ENCODE results near the gene ISOC2.

DNA sequence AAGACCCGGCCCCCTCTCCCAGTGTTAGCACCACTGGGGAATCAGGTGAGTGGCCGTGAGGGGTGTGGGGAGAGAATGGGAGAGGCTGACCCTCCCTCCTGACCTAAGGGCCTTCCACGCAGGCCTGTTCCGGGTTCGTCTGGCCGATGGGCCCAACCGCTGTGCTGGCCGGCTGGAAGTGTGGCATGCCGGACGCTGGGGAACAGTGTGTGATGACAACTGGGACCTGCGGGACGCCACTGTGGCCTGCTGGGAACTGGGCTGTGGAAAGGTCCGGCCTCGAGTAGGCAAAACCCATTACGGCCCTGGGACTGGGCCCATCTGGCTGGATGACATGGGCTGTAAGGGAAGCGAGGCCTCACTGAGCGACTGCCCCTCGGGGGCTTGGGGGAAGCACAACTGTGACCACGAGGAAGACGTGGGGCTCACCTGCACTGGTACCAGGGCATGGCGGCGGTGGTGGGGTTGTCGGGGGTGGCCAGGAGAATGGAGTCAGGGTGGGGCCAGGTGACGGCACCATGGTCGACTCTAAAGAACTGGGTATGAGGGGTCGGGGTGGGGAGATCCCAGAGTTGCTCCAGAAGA lies 39.0 kb upstream of the ISOC2 start:
- TF ChIP-seq, protein P1, sequence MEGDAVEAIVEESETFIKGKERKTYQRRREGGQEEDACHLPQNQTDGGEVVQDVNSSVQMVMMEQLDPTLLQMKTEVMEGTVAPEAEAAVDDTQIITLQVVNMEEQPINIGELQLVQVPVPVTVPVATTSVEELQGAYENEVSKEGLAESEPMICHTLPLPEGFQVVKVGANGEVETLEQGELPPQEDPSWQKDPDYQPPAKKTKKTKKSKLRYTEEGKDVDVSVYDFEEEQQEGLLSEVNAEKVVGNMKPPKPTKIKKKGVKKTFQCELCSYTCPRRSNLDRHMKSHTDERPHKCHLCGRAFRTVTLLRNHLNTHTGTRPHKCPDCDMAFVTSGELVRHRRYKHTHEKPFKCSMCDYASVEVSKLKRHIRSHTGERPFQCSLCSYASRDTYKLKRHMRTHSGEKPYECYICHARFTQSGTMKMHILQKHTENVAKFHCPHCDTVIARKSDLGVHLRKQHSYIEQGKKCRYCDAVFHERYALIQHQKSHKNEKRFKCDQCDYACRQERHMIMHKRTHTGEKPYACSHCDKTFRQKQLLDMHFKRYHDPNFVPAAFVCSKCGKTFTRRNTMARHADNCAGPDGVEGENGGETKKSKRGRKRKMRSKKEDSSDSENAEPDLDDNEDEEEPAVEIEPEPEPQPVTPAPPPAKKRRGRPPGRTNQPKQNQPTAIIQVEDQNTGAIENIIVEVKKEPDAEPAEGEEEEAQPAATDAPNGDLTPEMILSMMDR (IDR thresholded peaks at IDR 0.05): no peak
- TF ChIP-seq POLR2AphosphoS5 (IDR thresholded peaks at IDR 0.05): no peak
- TF ChIP-seq EP300 (IDR thresholded peaks at IDR 0.05): no peak
